ENCODE measurements around the gene RAPGEF2.
A peak's percentile ranks its signal among the peaks of the same experiment; 100 is the strongest.

DNA sequence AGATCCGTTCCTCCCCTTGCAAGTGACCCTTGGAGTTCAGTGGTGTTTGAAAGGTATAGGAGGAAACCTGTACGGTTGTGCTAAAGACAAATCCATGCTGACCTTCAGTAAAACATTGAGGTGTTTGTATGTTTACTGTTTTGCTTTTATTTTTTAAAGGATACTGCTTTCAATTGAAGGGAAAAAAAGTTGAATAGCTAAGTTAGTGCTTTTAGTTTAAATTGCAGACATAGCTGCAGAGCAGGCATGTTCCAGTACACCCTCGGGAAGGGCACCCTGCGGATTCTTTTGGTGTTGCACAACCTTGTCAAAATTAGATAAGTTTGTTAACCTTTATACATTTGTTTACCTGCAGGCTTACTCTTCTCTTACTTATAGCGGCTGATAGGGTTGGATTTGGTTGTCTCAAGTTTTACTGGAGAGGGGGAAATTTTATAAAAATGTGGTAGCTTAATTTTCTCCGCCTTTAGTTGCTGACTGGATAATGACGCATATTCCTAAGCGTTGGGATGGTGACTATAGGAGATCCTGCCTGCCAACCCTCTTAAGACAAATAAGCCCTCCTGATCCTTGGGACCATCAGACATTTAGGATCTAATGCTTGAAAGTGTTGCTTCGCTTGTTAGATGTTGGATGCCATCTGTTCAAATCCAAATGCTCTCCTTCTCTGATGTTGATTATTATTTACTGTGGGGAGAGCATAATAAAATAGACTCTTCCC, 2.0 kb downstream of the RAPGEF2 start:
- no peak for TF ChIP-seq POLR2AphosphoS5 (IDR thresholded peaks at IDR 0.05; ENCODE audit: insufficient read depth, low read depth, low read length)
- TF ChIP-seq EZH2 (IDR thresholded peaks at IDR 0.05; ENCODE audit: borderline replicate concordance, low read depth, low read length, severe bottlenecking), result no peak
- TF ChIP-seq, protein P1, sequence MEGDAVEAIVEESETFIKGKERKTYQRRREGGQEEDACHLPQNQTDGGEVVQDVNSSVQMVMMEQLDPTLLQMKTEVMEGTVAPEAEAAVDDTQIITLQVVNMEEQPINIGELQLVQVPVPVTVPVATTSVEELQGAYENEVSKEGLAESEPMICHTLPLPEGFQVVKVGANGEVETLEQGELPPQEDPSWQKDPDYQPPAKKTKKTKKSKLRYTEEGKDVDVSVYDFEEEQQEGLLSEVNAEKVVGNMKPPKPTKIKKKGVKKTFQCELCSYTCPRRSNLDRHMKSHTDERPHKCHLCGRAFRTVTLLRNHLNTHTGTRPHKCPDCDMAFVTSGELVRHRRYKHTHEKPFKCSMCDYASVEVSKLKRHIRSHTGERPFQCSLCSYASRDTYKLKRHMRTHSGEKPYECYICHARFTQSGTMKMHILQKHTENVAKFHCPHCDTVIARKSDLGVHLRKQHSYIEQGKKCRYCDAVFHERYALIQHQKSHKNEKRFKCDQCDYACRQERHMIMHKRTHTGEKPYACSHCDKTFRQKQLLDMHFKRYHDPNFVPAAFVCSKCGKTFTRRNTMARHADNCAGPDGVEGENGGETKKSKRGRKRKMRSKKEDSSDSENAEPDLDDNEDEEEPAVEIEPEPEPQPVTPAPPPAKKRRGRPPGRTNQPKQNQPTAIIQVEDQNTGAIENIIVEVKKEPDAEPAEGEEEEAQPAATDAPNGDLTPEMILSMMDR (IDR thresholded peaks at IDR 0.05; ENCODE audit: extremely low read depth in 1 of 2, insufficient read depth in 1 of 2, low read depth in 1 of 2, low read length in 2 of 2), result peak in 1 of 2 donors; percentile 17
- TF ChIP-seq POLR2A (IDR thresholded peaks at IDR 0.05; ENCODE audit: low read depth, low read length), result no peak
- TF ChIP-seq, protein P2, sequence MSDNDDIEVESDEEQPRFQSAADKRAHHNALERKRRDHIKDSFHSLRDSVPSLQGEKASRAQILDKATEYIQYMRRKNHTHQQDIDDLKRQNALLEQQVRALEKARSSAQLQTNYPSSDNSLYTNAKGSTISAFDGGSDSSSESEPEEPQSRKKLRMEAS (IDR thresholded peaks at IDR 0.05; ENCODE audit: insufficient read depth, insufficient read length), result no peak
- no peak for TF ChIP-seq MYC (IDR thresholded peaks at IDR 0.05; ENCODE audit: low read depth, low read length)
